K562 (cell line): ENCODE measurements around the gene NAP1L1. TPM values are rescaled to one million over a fixed set of nuclear protein-coding genes. Genes with fewer than 3 reads are reported as not detected.

ENCODE experiments used
- C11orf30 ChIP-seq: fragments of 450-650 bp; IDR thresholded peaks from 2 replicates; pipeline ENCODE4 v1.6.1; 2016; ENCODE audit warnings: low read depth, mild to moderate bottlenecking
- DEAF1 ChIP-seq: fragments of 450-650 bp; formaldehyde crosslinking; IDR thresholded peaks from 2 replicates; pipeline ENCODE4 v1.4.0; 2020; ENCODE audit warnings: mild to moderate bottlenecking, moderate library complexity
- E2F6 ChIP-seq, 2 experiments: IDR thresholded peaks; 2 replicates each; pipeline ENCODE4 v1.6.1; 2011; ENCODE audit warnings: borderline replicate concordance in 1 of 2, control low read depth in 1 of 2, low read depth in 1 of 2, low read length in 1 of 2, mild to moderate bottlenecking in 1 of 2, mixed read lengths in 1 of 2, moderate library complexity in 1 of 2; ENCODE audit not compliant: insufficient read depth in 1 of 2, insufficient read length in 1 of 2, poor library complexity in 1 of 2, severe bottlenecking in 1 of 2; ENCODE audit errors: extremely low read depth in 1 of 2
- FOXM1 ChIP-seq, 2 experiments: fragments of 450-650 bp in 1 of 2; sonication (generic) in 1 of 2; formaldehyde crosslinking in 1 of 2; IDR thresholded peaks; 2 replicates each; pipeline versions ENCODE4 v1.6.1 to v1.9.0; 2017 to 2022; ENCODE audit warnings: low read depth in 2 of 2, mild to moderate bottlenecking in 2 of 2, missing genetic modification reagents in 1 of 2, moderate library complexity in 1 of 2
- MED1 ChIP-seq: sonication (generic); formaldehyde crosslinking; IDR thresholded peaks from 2 replicates; pipeline ENCODE4 v1.8.1; 2023; ENCODE audit warnings: missing genetic modification reagents, borderline replicate concordance
- RBM39 ChIP-seq: fragments of 200-400 bp; formaldehyde crosslinking; optimal IDR thresholded peaks from 2 replicates; pipeline ENCODE3; 2018; ENCODE audit warnings: low read depth, low read length
- RHOXF2B ChIP-seq: fragments of 250-450 bp; sonication (Bioruptor Pico); conservative IDR thresholded peaks from 2 replicates; pipeline ENCODE4 v1.5.1; 2021
- ZKSCAN8 ChIP-seq: fragments of 200-800 bp; sonication (Bioruptor generic); IDR thresholded peaks from 2 replicates; pipeline ENCODE4 v1.6.1; 2016; ENCODE audit warnings: missing genetic modification characterization, missing compliant biosample characterization
- ZNF232 ChIP-seq: sonication (generic); formaldehyde crosslinking; IDR thresholded peaks from 2 replicates; pipeline ENCODE4 v1.8.0; 2022; ENCODE audit warnings: mild to moderate bottlenecking, missing genetic modification reagents
- ZNF644 ChIP-seq: fragments of 200-800 bp; sonication (Bioruptor generic); IDR thresholded peaks from 2 replicates; pipeline ENCODE4 v1.6.1; 2016; ENCODE audit warnings: low read depth, missing genetic modification characterization, missing compliant biosample characterization
- polyA plus RNA-seq, 8 experiments: library from polyadenylated mRNA; depleted of rRNA in 4 of 8; stranded (reverse) in 5 of 8; unstranded in 3 of 8; fragments of >200 nt; fragmentation: Nextera tagmentation in 2 of 8; fragmentation: Illumina TruSeq in 1 of 8; extraction: Ambion mirVana in 2 of 8; extraction: Trizol in 1 of 8; gene quantifications; 2 replicates each; pipeline versions ENCODE4 v1.2.1 to v1.2.3, GENCODE V29; 2011 to 2014; ENCODE audit warnings: inconsistent platforms in 1 of 8, missing spikeins in 1 of 8
- total RNA-seq, 7 experiments: library from RNA; depleted of rRNA in 6 of 7; stranded (reverse); fragments of >200 nt in 6 of 7; fragmentation: Illumina TruSeq in 2 of 7; extraction: Trizol in 2 of 7; gene quantifications; 2 replicates each; pipeline versions ENCODE4 v1.2.1 to v1.2.3, GENCODE V29; 2011 to 2021; ENCODE audit warnings: low replicate concordance in 1 of 7
- TF ChIP-seq, protein P1 (sequence below): fragments of 250-450 bp; sonication (Bioruptor Pico); IDR thresholded peaks from 2 replicates; pipeline ENCODE4 v1.5.0; 2022; ENCODE audit warnings: mild to moderate bottlenecking
- TF ChIP-seq, protein P2 (sequence below): sonication (generic); formaldehyde crosslinking; IDR thresholded peaks from 2 replicates; pipeline ENCODE4 v1.9.0; 2022; ENCODE audit warnings: mild to moderate bottlenecking, missing genetic modification reagents
- TF ChIP-seq, protein P3 (sequence below): IDR thresholded peaks from 2 replicates; pipeline ENCODE4 v1.6.1; 2016; ENCODE audit warnings: missing genetic modification characterization, missing compliant biosample characterization
- TF ChIP-seq, protein P4 (sequence below), 3 experiments: fragments of 200-800 bp in 1 of 3; fragments of 250-450 bp in 1 of 3; fragments of 450-650 bp in 1 of 3; sonication (Bioruptor Pico) in 1 of 3; sonication (Bioruptor generic) in 1 of 3; formaldehyde crosslinking in 1 of 3; IDR thresholded peaks; 2 replicates each; pipeline versions ENCODE4 v1.6.1 to v1.8.0; 2016 to 2022; ENCODE audit warnings: mild to moderate bottlenecking in 2 of 3, missing genetic modification characterization in 2 of 3, missing compliant biosample characterization in 1 of 3, moderate library complexity in 1 of 3

The NAP1L1 gene
- total and polyA plus RNA-seq, 9 of the 15 experiments (the other 6 are each of a cell fraction or from before 2014, with no cell fraction given): 287 to 747 (median 450) TPM

- TF ChIP-seq ZNF644 (tag) (no peak), MED1 (no peak), RBM39 (no peak), ZKSCAN8 (no peak), C11orf30 (no peak), E2F6 (IDR thresholded peaks at IDR 0.05; ENCODE audit: borderline replicate concordance in 1 of 2, extremely low read depth in 1 of 2, insufficient read depth in 1 of 2, insufficient read length in 1 of 2, low read depth in 1 of 2, low read length in 1 of 2, poor library complexity in 1 of 2, severe bottlenecking in 1 of 2) (peak in 1 of 2 experiments; percentile 89), RHOXF2B (CRISPR knock-in tag) (no peak), ZNF232 (CRISPR knock-in tag) (peak; percentile 77; the same call in 1 of the 2 replicates), FOXM1 (IDR thresholded peaks at IDR 0.05; ENCODE audit: low read depth) (no peak), FOXM1 (CRISPR knock-in tag; IDR thresholded peaks at IDR 0.05; ENCODE audit: low read depth) (peak; percentile 45; the same call in 1 of the 2 replicates), DEAF1 (CRISPR knock-in tag) (peak; percentile 95)
- TF ChIP-seq, protein P1, sequence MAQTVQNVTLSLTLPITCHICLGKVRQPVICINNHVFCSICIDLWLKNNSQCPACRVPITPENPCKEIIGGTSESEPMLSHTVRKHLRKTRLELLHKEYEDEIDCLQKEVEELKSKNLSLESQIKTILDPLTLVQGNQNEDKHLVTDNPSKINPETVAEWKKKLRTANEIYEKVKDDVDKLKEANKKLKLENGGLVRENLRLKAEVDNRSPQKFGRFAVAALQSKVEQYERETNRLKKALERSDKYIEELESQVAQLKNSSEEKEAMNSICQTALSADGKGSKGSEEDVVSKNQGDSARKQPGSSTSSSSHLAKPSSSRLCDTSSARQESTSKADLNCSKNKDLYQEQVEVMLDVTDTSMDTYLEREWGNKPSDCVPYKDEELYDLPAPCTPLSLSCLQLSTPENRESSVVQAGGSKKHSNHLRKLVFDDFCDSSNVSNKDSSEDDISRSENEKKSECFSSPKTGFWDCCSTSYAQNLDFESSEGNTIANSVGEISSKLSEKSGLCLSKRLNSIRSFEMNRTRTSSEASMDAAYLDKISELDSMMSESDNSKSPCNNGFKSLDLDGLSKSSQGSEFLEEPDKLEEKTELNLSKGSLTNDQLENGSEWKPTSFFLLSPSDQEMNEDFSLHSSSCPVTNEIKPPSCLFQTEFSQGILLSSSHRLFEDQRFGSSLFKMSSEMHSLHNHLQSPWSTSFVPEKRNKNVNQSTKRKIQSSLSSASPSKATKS (CRISPR knock-in tag): no peak
- TF ChIP-seq, protein P2, sequence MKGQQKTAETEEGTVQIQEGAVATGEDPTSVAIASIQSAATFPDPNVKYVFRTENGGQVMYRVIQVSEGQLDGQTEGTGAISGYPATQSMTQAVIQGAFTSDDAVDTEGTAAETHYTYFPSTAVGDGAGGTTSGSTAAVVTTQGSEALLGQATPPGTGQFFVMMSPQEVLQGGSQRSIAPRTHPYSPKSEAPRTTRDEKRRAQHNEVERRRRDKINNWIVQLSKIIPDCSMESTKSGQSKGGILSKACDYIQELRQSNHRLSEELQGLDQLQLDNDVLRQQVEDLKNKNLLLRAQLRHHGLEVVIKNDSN: no peak
- TF ChIP-seq, protein P3, sequence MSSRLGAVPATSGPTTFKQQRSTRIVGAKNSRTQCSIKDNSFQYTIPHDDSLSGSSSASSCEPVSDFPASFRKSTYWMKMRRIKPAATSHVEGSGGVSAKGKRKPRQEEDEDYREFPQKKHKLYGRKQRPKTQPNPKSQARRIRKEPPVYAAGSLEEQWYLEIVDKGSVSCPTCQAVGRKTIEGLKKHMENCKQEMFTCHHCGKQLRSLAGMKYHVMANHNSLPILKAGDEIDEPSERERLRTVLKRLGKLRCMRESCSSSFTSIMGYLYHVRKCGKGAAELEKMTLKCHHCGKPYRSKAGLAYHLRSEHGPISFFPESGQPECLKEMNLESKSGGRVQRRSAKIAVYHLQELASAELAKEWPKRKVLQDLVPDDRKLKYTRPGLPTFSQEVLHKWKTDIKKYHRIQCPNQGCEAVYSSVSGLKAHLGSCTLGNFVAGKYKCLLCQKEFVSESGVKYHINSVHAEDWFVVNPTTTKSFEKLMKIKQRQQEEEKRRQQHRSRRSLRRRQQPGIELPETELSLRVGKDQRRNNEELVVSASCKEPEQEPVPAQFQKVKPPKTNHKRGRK (tag): no peak
- TF ChIP-seq, protein P4, sequence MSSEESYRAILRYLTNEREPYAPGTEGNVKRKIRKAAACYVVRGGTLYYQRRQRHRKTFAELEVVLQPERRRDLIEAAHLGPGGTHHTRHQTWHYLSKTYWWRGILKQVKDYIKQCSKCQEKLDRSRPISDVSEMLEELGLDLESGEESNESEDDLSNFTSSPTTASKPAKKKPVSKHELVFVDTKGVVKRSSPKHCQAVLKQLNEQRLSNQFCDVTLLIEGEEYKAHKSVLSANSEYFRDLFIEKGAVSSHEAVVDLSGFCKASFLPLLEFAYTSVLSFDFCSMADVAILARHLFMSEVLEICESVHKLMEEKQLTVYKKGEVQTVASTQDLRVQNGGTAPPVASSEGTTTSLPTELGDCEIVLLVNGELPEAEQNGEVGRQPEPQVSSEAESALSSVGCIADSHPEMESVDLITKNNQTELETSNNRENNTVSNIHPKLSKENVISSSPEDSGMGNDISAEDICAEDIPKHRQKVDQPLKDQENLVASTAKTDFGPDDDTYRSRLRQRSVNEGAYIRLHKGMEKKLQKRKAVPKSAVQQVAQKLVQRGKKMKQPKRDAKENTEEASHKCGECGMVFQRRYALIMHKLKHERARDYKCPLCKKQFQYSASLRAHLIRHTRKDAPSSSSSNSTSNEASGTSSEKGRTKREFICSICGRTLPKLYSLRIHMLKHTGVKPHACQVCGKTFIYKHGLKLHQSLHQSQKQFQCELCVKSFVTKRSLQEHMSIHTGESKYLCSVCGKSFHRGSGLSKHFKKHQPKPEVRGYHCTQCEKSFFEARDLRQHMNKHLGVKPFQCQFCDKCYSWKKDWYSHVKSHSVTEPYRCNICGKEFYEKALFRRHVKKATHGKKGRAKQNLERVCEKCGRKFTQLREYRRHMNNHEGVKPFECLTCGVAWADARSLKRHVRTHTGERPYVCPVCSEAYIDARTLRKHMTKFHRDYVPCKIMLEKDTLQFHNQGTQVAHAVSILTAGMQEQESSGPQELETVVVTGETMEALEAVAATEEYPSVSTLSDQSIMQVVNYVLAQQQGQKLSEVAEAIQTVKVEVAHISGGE (CRISPR knock-in tag; IDR thresholded peaks at IDR 0.05): peak in 1 of 3 experiments; percentile 66; a peak in 1 of 6 replicates
These were observed 53.0 kb downstream of the NAP1L1 start, which contains the start of gene PHLDA1 (continued) for GRCh38 chr12:76031414-76032042.
